ENCODE results near the gene RSPO1.
"Not testable (repeated sequence)": the region's sequence is repeated elsewhere in the genome, so short reads cannot be mapped to it uniquely, and the experiment has no call there.

RSPO1 gene

GRCh38 chr1:37634244-37634991 is at the start of gene RSPO1:
TSS of gene RSPO1 (minus strand) at chr1:37634892. CDS start at chr1:37629661, 5,231 bp downstream.
- no peak for DNase-seq (ENCODE audit: low read depth)

- DNase-seq (ENCODE audit: low read depth) = not testable (repeated sequence)
Observed at GRCh38 chr1:37684182-37684581, 49.5 kb upstream of the RSPO1 start.

DNA sequence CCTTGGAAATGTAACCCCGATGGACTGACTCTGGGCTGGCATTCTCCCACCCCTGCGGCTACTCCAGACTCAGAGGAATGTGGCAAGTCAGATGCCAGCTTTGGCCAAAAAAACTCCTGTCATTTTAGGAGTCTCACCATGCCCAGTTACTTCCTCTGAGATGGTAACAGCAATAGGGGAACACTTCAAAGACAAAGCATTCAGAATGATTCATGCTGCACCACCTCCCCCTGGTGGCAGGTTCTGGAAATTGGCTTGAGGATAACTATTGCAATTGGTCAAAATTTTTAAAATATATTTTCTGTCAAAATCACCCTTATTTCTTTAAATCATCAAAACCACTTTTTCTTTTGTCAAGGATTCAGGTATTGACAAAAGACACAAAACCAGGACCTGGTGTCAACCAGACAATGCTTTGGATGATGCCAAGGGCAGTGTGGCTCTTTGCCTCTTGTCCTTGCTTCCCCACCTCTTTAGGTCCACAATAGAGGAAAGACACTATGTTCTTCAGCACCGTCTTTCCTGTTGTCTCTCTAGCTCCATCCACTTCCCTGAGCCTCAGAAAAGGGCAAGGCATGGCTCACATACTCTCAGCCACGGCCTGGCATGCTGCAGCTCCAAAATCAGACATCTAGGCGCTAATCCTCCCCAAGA is 47.8 kb upstream of the RSPO1 start:
- DNase-seq (ENCODE audit: low read depth) = peak; percentile 52

- no peak for DNase-seq (ENCODE audit: low read depth)
Observed at GRCh38 chr1:37680933-37681332, 46.2 kb upstream of the RSPO1 start.

GRCh38 chr1:37677808-37678207 is 43.1 kb upstream of the RSPO1 start:
- DNase-seq (ENCODE audit: low read depth) = no peak

DNA sequence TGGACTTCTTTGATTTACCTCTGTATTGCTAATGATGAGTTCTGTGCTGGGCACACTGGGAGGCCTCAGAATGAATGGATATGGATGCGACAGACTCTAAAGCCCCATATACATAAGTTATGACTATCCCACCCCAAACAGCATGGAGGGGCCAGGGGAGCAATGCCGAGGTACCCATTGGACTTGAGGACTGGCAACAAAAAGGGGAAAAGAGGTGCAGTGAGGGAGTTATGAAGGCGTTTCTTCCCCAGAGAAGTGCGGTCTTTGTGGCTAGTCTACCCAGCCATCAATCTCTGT is 42.4 kb upstream of the RSPO1 start:
- DNase-seq (ENCODE audit: low read depth) = no peak

- DNase-seq (ENCODE audit: low read depth) = no peak
Observed at GRCh38 chr1:37676281-37677142, 41.8 kb upstream of the RSPO1 start.

GRCh38 chr1:37673920-37674319 is 39.2 kb upstream of the RSPO1 start:
- DNase-seq (ENCODE audit: low read depth) = no peak

GRCh38 chr1:37672136-37672870 is 37.6 kb upstream of the RSPO1 start:
- DNase-seq (ENCODE audit: low read depth) = no peak

- no peak for DNase-seq (ENCODE audit: low read depth)
Observed at GRCh38 chr1:37671261-37671660, 36.6 kb upstream of the RSPO1 start.

GRCh38 chr1:37670133-37670532 is 35.4 kb upstream of the RSPO1 start:
- DNase-seq (ENCODE audit: low read depth) = no peak

GRCh38 chr1:37667023-37667671 is 32.5 kb upstream of the RSPO1 start:
- no peak for DNase-seq (ENCODE audit: low read depth)

- DNase-seq (ENCODE audit: low read depth) = no peak
Observed at GRCh38 chr1:37666241-37666867, 31.7 kb upstream of the RSPO1 start.

GRCh38 chr1:37663426-37664000 is 28.8 kb upstream of the RSPO1 start:
- DNase-seq (ENCODE audit: low read depth) = no peak

DNA sequence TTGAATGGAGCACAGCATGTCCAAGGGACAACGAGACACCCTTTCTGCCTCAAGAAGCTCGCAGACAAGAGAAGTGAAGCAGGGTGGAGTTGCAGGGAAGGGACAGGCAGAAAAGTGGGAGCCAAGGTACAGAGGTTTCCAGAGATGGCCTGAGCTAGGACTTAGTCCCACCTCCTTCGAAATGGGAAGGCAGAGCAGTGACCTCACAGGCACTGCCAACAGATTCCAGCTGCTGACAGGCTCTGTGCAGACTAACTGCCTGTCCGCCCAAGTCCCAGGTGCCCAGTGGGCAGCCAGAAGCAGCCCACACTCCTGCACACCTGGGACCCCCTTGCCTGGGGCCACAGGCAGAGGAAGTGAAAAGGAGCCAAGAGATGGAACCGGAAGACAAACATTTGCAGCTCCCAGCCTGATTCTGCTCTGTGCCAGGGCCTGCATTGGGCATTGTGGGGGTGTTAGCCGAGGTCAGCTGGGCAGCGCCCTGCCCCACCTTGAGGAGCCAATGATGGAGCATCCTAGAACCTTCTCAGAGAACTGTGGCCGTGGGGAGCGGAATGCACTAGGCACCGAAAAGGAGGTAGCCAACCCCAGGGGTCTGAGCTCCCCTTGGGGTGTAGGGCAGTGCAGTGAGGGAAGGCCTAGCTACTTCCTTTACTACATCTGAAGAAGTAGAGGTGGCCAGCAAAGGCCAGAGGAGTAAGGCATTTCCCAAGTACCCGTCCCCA is 27.5 kb upstream of the RSPO1 start:
- no peak for DNase-seq (ENCODE audit: low read depth)

DNA sequence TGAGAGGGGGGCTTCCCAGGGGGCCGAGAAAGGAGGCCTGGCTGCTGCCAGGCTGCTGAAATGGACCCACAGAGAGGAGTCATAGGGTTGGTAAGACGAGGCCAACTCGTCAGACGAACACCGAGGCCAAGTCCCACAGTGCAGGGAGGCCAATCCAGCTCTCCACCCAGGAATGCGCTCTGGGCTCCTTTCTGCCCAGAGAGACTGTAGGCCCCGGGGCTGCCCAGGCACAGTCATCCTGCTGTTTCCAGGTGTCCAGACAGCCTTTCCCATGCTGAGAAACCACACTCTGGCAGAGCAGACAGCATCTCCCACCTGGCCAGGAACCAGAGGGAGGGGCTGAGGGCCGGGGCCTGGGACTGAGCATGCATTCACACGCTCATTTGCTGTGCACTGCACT is 26.7 kb upstream of the RSPO1 start:
- DNase-seq (ENCODE audit: low read depth) = no peak

- no peak for DNase-seq (ENCODE audit: low read depth)
Observed at GRCh38 chr1:37660664-37661063, 26.0 kb upstream of the RSPO1 start.

- no peak for DNase-seq (ENCODE audit: low read depth)
Observed at GRCh38 chr1:37658486-37658885, 23.8 kb upstream of the RSPO1 start.

GRCh38 chr1:37657620-37658412 is 23.1 kb upstream of the RSPO1 start:
- DNase-seq (ENCODE audit: low read depth) = no peak

All from stimulated activated CD8-positive, alpha-beta memory T cell treated with anti-CD3 and anti-CD28 coated beads, Interleukin-15, amount 100 ng/mL, for 24 hours (primary cell).